ENCODE data around the gene MIB1. TPM values are rescaled to one million over a fixed set of nuclear protein-coding genes. Genes with fewer than 3 reads are reported as not detected.

MIB1 gene
- total RNA-seq, 1 experiment from 2014 or later, result 66.3 TPM

DNA sequence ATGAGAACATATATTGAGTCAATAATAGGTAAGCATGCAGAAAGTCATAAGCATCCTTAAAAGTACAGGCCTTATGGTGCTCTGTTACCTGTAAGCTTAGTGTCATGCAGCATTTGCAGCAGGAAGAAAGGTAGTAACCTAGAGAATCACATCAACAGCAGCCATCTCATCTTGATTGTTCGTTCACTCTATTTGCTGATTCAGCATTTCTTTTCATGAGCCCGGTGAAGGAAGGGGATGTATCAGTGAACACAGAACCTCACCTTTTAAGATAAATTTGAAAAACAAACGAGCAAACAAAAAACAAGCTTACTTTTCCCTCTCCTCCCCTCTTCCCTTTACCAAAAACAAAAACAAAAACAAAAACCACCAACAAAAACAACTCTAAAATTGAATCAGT is 89.9 kb downstream of the MIB1 start:
- Histone ChIP-seq H3K27ac (ENCODE audit: low read length) (no peak overlapping the region), H3K36me3 (ENCODE audit: control insufficient read depth, insufficient read depth, low read length) (peaks cover under 1% of the 10 kb centered on the region; the same call in 1 of the 2 replicates), H3K4me3 (ENCODE audit: low read depth in 2 of 2, low read length in 2 of 2) (no peak overlapping the region), H3K4me1 (ENCODE audit: control insufficient read depth, insufficient read depth, low read length) (peaks cover 3% of the 10 kb centered on the region; the same call in 1 of the 2 replicates), H3K9me3 (ENCODE audit: control insufficient read depth, insufficient read depth, low read depth, low read length) (no peaks in the 10 kb centered on the region), H3K27me3 (ENCODE audit: control insufficient read depth, insufficient read depth, low read length) (no peaks in the 10 kb centered on the region)
- intact Hi-C loops (cut with micrococcal nuclease; ENCODE audit: unreplicated experiment), result no loop called here
- in situ Hi-C loops (cut with HindIII; ENCODE audit: low pct_unique_long_range_greater_than_20kb, low sequenced_read_pairs), result no loop called here
- CTCF ChIA-PET, result no interaction called here
- TF ChIP-seq, protein P1, sequence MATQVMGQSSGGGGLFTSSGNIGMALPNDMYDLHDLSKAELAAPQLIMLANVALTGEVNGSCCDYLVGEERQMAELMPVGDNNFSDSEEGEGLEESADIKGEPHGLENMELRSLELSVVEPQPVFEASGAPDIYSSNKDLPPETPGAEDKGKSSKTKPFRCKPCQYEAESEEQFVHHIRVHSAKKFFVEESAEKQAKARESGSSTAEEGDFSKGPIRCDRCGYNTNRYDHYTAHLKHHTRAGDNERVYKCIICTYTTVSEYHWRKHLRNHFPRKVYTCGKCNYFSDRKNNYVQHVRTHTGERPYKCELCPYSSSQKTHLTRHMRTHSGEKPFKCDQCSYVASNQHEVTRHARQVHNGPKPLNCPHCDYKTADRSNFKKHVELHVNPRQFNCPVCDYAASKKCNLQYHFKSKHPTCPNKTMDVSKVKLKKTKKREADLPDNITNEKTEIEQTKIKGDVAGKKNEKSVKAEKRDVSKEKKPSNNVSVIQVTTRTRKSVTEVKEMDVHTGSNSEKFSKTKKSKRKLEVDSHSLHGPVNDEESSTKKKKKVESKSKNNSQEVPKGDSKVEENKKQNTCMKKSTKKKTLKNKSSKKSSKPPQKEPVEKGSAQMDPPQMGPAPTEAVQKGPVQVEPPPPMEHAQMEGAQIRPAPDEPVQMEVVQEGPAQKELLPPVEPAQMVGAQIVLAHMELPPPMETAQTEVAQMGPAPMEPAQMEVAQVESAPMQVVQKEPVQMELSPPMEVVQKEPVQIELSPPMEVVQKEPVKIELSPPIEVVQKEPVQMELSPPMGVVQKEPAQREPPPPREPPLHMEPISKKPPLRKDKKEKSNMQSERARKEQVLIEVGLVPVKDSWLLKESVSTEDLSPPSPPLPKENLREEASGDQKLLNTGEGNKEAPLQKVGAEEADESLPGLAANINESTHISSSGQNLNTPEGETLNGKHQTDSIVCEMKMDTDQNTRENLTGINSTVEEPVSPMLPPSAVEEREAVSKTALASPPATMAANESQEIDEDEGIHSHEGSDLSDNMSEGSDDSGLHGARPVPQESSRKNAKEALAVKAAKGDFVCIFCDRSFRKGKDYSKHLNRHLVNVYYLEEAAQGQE (IDR thresholded peaks at IDR 0.05; ENCODE audit: insufficient read depth in 1 of 2, low read depth in 2 of 2, low read length in 1 of 2), result no peak
- TF ChIP-seq TCF7L2 (IDR thresholded peaks at IDR 0.05; ENCODE audit: low read depth, low read length) (no peak), POLR2AphosphoS5 (IDR thresholded peaks at IDR 0.05; ENCODE audit: low read depth, low read length) (no peak), SIN3A (IDR thresholded peaks at IDR 0.05; ENCODE audit: borderline replicate concordance, insufficient read depth, low read depth, low read length) (no peak)
- TF ChIP-seq, protein P2, sequence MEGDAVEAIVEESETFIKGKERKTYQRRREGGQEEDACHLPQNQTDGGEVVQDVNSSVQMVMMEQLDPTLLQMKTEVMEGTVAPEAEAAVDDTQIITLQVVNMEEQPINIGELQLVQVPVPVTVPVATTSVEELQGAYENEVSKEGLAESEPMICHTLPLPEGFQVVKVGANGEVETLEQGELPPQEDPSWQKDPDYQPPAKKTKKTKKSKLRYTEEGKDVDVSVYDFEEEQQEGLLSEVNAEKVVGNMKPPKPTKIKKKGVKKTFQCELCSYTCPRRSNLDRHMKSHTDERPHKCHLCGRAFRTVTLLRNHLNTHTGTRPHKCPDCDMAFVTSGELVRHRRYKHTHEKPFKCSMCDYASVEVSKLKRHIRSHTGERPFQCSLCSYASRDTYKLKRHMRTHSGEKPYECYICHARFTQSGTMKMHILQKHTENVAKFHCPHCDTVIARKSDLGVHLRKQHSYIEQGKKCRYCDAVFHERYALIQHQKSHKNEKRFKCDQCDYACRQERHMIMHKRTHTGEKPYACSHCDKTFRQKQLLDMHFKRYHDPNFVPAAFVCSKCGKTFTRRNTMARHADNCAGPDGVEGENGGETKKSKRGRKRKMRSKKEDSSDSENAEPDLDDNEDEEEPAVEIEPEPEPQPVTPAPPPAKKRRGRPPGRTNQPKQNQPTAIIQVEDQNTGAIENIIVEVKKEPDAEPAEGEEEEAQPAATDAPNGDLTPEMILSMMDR (IDR thresholded peaks at IDR 0.05), result no peak
- BruUV-seq (replicated peaks), result no TSS peak
- DNase-seq (ENCODE audit: low read depth, low spot score), result no peak
- ATAC-seq, result no peak
- POLR2A ChIA-PET, result interaction anchor here (0.6 kb wide), 1 partner anchor 70 kb away, joined by 5 read pairs; no protein-coding TSS in a partner anchor

DNA sequence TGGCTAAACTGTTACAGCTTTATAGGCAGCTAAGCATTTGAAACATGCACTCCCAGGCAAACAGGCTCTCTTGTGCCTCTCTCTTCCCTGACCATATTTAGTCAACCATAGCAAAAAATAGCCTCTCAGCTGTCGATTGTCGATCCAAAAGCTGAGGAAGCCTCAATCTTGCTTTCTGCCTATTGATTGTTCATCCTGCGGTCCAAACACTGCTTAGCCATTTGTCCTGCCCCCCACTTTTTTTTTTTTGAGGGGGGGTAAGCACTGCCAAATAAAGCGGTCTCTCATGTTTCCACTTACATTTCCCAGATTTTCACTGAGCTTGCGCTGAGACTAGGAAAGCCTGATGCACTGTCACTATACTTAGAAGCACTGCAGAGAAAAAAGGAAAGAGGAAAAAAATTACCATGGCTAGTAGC is 90.8 kb downstream of the MIB1 start:
- TF ChIP-seq SIN3A (IDR thresholded peaks at IDR 0.05; ENCODE audit: borderline replicate concordance, insufficient read depth, low read depth, low read length) (no peak), POLR2AphosphoS5 (IDR thresholded peaks at IDR 0.05; ENCODE audit: low read depth, low read length) (no peak)
- TF ChIP-seq, protein P2 (IDR thresholded peaks at IDR 0.05), result no peak
- TF ChIP-seq, protein P1 (IDR thresholded peaks at IDR 0.05; ENCODE audit: insufficient read depth in 1 of 2, low read depth in 2 of 2, low read length in 1 of 2), result no peak
- no peak overlapping the region for H3K4me3 ChIP-seq (ENCODE audit: low read depth in 2 of 2, low read length in 2 of 2)
- ATAC-seq (no peak), DNase-seq (ENCODE audit: low read depth, low spot score) (no peak)
- in situ Hi-C loops (cut with HindIII; ENCODE audit: low pct_unique_long_range_greater_than_20kb, low sequenced_read_pairs), result no loop called here
- no peaks in the 10 kb centered on the region for H3K9me3 ChIP-seq (ENCODE audit: control insufficient read depth, insufficient read depth, low read depth, low read length)
- CTCF ChIA-PET, result no interaction called here
- POLR2A ChIA-PET, result no interaction called here
- peaks cover 3% of the 10 kb centered on the region; the same call in 1 of the 2 replicates for H3K4me1 ChIP-seq (ENCODE audit: control insufficient read depth, insufficient read depth, low read length)
- H3K27ac ChIP-seq (ENCODE audit: low read length), result no peak overlapping the region
- BruUV-seq (replicated peaks), result no TSS peak
- no peaks in the 10 kb centered on the region; the same call in 1 of the 2 replicates for H3K36me3 ChIP-seq (ENCODE audit: control insufficient read depth, insufficient read depth, low read length)
- no peaks in the 10 kb centered on the region for H3K27me3 ChIP-seq (ENCODE audit: control insufficient read depth, insufficient read depth, low read length)
- intact Hi-C loops (cut with micrococcal nuclease; ENCODE audit: unreplicated experiment), result no loop called here
